Heart left ventricle (tissue), 13 donors: Measurements from ENCODE around the gene CRLF1.

Experiments used
- CTCF ChIP-seq, 12 donors: fragments of 200-600 bp; sonication (generic) in 4 of 12; IDR thresholded peaks; one replicate each; pipeline versions ENCODE4 v1.5.0 to v1.8.0; 2018 to 2022; ENCODE audit warnings: antibody characterized with exemption in 12 of 12, mild to moderate bottlenecking in 5 of 12
- POLR2A ChIP-seq, 2 donors: fragments of 450-650 bp; IDR thresholded peaks; one replicate each; pipeline ENCODE4 v1.6.1; 2017; ENCODE audit warnings: antibody characterized with exemption in 2 of 2, mild to moderate bottlenecking in 2 of 2, moderate library complexity in 2 of 2
- donor health status: ischemic (EF 13 %, LVEDD 7.1; RV severe dilation, severe dysfunction).
- donor health status: DM: no; HTN: yes; CAD: no.
- donor health status: DM: no; HTN: no; CAD: no.
- donor health status: ischemic (EF 25% LVEDD 6.9; RV normal size, moderate dysfunction).
- donor health status: ischemic (EF 25% LVEDD 5.7; RV mildly dilated, moderate dysfunction).
- donor health status: ischemic (EF 35%, LVEDD 5.7; RV mildly dilated, moderate dysfunction).
- donor health status: nonischemic (EF 11% LVEDD 7.7; RV severe dilation, severe dysfunction).
- donor health status: DM: yes; HTN: yes; CAD: no.
- donor health status: PGD.
- donor health status: ischemic (EF 29% LVEDD 5.4; RV normal size, mild dysfunction).
- donor health status: nonischemic (EF 23%, LVEDD 6.1; RV moderate dilation, normal function).

- TF ChIP-seq CTCF (IDR thresholded peaks at IDR 0.05) (no peak), POLR2A (IDR thresholded peaks at IDR 0.05) (no peak)
Measured at GRCh38 chr19:18577365-18577914, 29.2 kb downstream of the CRLF1 start.
